ENCODE results near the gene TOP1.

DNA sequence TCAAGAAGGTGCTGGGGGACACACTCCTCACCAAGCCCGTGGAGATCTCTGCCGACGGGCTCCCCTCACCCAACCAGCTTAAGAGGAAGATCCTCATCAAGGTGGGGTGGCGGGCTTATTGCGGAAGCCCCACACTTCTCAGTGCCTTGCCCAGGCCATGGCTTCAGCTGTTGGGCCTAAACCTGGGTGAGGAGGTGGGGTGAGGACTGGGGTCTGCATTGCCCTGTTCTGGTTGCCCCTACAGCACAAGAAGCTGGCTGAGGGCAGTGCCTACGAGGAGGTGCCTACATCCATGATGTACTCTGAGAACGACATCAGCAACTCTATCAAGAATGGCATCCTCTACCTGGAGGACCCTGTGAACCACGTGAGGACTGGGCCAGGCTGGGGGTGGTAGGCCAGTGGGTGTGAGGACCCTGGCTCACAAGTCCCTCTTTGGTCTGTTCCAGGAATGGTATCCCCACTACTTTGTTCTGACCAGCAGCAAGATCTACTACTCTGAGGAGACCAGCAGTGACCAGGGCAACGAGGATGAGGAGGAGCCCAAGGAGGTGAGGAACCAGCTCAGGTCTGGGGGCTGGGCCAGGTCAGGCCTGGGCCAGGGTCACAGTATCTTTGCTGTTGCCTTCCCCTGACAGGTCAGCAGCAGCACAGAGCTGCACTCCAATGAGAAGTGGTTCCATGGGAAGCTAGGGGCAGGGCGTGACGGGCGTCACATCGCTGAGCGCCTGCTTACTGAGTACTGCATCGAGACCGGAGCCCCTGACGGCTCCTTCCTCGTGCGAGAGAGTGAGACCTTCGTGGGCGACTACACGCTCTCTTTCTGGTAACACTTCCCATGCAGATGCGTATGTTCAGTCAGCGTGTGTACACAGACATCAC is 136.6 kb downstream of the TOP1 start:
- TF ChIP-seq CTCF (IDR thresholded peaks at IDR 0.05) = no peak
- no peak for TF ChIP-seq POLR2A (IDR thresholded peaks at IDR 0.05)
- no peak for TF ChIP-seq POLR2AphosphoS5 (IDR thresholded peaks at IDR 0.05; ENCODE audit: insufficient read depth in 1 of 2, low read depth in 1 of 2)

Measured in vagina (tissue), 2 donors.